GM10266 (cell line): Measurements from ENCODE around the gene C11orf98.
"Not testable (repeated sequence)": the region's sequence is repeated elsewhere in the genome, so short reads cannot be mapped to it uniquely, and the experiment has no call there.

ENCODE experiments used
- DNase-seq: peaks from one replicate; pipeline ENCODE4 v3.0.0; 2012; ENCODE audit errors: extremely low spot score
- CTCF ChIP-seq: IDR thresholded peaks from 2 replicates; pipeline ENCODE4 v1.5.1; 2012; ENCODE audit warnings: mild to moderate bottlenecking, low read depth; ENCODE audit not compliant: control insufficient read depth, insufficient read depth; ENCODE audit errors: missing control alignments

C11orf98 gene

DNA sequence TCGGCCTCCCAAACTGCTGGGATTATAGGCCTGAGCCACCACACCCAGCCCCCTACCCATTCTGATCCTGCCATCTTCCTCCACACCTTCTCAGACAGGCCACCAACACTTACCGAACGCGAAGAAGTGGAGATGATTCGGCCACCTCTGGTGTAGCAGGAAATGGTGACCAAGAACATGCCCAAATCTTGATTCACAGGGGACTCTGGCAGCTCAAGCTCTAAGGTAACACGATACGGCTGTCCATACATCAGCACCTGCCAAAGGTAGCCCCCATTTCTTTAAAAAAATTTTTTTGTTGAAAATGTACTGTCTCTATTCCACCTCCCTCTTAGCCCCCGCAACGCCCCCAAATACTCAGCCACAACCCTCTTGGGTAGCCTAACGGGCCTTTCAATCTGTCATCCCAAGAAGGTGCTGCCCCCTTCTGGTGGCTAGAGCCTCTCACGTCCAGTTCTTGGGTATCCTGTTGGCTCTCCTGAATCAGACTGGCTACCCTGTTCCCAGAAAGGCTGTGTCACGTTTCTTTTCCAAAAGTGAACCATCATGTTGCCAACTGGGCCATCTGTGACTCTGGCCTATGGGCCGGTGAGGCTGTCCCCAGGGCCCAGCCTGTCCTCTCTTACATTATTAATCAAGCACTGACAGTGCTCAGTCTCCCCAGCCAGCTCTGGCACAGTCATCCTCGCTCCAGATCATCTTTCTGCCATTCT is 29.6 kb upstream of the C11orf98 start:
- TF ChIP-seq CTCF: peak; percentile 78
- DNase-seq: peak; percentile 81

GRCh38 chr11:62693624-62694023 is 28.6 kb upstream of the C11orf98 start:
- not testable (repeated sequence) for DNase-seq

DNA sequence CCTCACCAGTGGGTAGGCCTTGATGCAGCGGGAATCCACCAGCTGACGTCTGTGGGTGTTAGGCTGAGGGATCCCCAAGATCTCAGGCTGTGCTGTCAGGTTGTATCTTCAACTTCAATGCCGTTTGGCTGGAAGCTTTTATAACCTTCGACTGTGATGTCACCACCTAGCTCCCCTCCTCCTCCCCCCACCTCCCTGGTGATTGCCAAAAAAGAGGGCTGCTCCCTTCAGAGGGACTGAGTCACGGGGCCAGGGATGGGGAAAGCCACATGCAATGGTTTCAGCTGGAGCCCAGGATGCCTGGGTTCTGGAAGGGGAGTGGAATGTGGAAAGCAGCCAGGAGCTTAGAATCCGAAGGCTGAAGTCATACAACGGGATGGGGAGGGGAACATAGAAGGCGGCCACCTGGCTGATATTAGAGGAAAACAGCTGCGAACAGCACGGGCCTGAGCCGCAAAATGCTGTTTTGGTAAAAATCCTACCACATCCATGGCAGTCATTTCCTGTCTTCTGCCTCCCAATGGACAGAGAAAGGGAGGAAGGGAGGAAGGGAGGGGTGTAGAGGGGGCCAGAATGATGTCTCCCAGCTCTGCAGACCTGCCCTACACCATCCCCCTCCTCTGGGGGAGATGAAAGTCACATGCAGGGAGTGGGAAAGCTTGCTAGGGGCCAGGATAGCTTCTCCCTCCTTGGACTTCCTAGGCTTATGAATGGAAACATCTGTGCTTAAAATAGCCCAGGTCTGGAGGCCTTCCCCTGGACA is 24.6 kb upstream of the C11orf98 start, which contains the start of gene LRRN4CL:
LRRN4CL (minus strand) TSS at position 110 of the 763 bp plus-strand sequence. CDS start 1,022 bp downstream, outside the sequence.
- DNase-seq: no peak
- TF ChIP-seq CTCF: no peak

GRCh38 chr11:62688491-62688890 is 23.5 kb upstream of the C11orf98 start:
- no peak for TF ChIP-seq CTCF

GRCh38 chr11:62687508-62688396 is 22.7 kb upstream of the C11orf98 start:
- TF ChIP-seq CTCF: no peak
- no peak for DNase-seq

More at GRCh38 chr11:62688491-62688890, 23.5 kb upstream of the C11orf98 start:
- no peak for DNase-seq

DNA sequence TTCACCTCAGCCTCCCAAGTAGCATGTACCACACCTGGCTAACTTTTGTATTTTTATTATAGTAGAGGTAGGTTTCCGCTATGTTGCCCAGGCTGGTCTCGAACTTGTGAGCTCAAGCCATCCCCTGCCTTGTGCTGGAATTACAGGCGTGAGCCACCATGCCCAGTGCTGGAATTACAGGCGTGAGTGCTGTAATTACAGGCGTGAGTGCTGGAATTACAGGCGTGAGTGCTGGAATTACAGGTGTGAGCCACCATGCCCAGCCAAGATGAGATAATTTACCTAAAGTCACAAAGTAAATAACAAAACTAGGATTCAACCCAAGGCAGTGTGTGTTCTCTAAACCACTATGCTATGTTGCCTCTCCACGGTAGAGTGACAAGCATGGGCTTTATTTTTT is 17.5 kb upstream of the C11orf98 start:
- no peak for TF ChIP-seq CTCF
- no peak for DNase-seq

- TF ChIP-seq CTCF: peak; percentile 43
- DNase-seq: peak; percentile 64
Observed at GRCh38 chr11:62680825-62681240, 15.8 kb upstream of the C11orf98 start.
